IPS-18c (cell line): Measurements from ENCODE around the gene TPX2.

Experiments
- H3K4me3 ChIP-seq: 2 replicates; pipeline ENCODE4 v1.7.0; 2013; ENCODE audit warnings: low read depth, mild to moderate bottlenecking, low read length, moderate library complexity; ENCODE audit not compliant: insufficient read depth
- H3K9me3 ChIP-seq: one replicate; pipeline ENCODE4 v1.6.1; 2013; ENCODE audit warnings: mild to moderate bottlenecking, low read length, moderate library complexity; ENCODE audit not compliant: control insufficient read depth, insufficient read depth

Gene TPX2

GRCh38 chr20:31705191-31705590, 33.9 kb upstream of the TPX2 start:
- Histone ChIP-seq H3K4me3 (no peak overlapping the region), H3K9me3 (no peaks in the 10 kb centered on the region)

GRCh38 chr20:31705598-31706597, 33.2 kb upstream of the TPX2 start:
- Histone ChIP-seq H3K4me3 (no peak overlapping the region), H3K9me3 (no peaks in the 10 kb centered on the region)

GRCh38 chr20:31706607-31707257, 32.4 kb upstream of the TPX2 start:
- no peak overlapping the region for H3K4me3 ChIP-seq
- no peaks in the 10 kb centered on the region for H3K9me3 ChIP-seq

- Histone ChIP-seq H3K9me3 (no peaks in the 10 kb centered on the region), H3K4me3 (no peak overlapping the region)
Observed at GRCh38 chr20:31707258-31707615, 31.9 kb upstream of the TPX2 start.

- H3K4me3 ChIP-seq, result no peak overlapping the region
Observed at GRCh38 chr20:31707994-31708735, 30.9 kb upstream of the TPX2 start.

GRCh38 chr20:31708736-31709534, 30.2 kb upstream of the TPX2 start:
- Histone ChIP-seq H3K9me3 (no peaks in the 10 kb centered on the region), H3K4me3 (no peak overlapping the region)

More at GRCh38 chr20:31707994-31708735, 30.9 kb upstream of the TPX2 start:
- no peaks in the 10 kb centered on the region for H3K9me3 ChIP-seq

GRCh38 chr20:31709939-31710338, 29.2 kb upstream of the TPX2 start:
- H3K4me3 ChIP-seq, result no peak overlapping the region
- no peaks in the 10 kb centered on the region for H3K9me3 ChIP-seq

GRCh38 chr20:31710423-31711108, 28.5 kb upstream of the TPX2 start:
- Histone ChIP-seq H3K4me3 (no peak overlapping the region), H3K9me3 (no peaks in the 10 kb centered on the region)

GRCh38 chr20:31711179-31712111, 27.6 kb upstream of the TPX2 start:
- Histone ChIP-seq H3K9me3 (no peaks in the 10 kb centered on the region), H3K4me3 (no peak overlapping the region)

- Histone ChIP-seq H3K4me3 (no peak overlapping the region), H3K9me3 (no peaks in the 10 kb centered on the region)
Observed at GRCh38 chr20:31712112-31712553, 27.0 kb upstream of the TPX2 start.

- no peak overlapping the region for H3K4me3 ChIP-seq
- no peaks in the 10 kb centered on the region for H3K9me3 ChIP-seq
Observed at GRCh38 chr20:31712564-31713311, 26.4 kb upstream of the TPX2 start.

GRCh38 chr20:31713312-31714273, 25.5 kb upstream of the TPX2 start:
- no peaks in the 10 kb centered on the region for H3K9me3 ChIP-seq
- no peak overlapping the region for H3K4me3 ChIP-seq

- H3K4me3 ChIP-seq, result no peak overlapping the region
- H3K9me3 ChIP-seq, result no peaks in the 10 kb centered on the region
Observed at GRCh38 chr20:31715766-31716165, 23.3 kb upstream of the TPX2 start.

GRCh38 chr20:31716351-31716750, 22.7 kb upstream of the TPX2 start:
- Histone ChIP-seq H3K4me3 (no peak overlapping the region), H3K9me3 (no peaks in the 10 kb centered on the region)
